NT2/D1 (cell line): ENCODE data around the gene TMEM204.

Experiments
- SUZ12 ChIP-seq: IDR thresholded peaks from 2 replicates; pipeline ENCODE4 v1.6.1; 2011; ENCODE audit not compliant: insufficient read length, insufficient read depth; ENCODE audit errors: extremely low read depth
- YY1 ChIP-seq: IDR thresholded peaks from 2 replicates; pipeline ENCODE4 v1.6.1; 2011; ENCODE audit not compliant: insufficient read length, insufficient read depth

DNA sequence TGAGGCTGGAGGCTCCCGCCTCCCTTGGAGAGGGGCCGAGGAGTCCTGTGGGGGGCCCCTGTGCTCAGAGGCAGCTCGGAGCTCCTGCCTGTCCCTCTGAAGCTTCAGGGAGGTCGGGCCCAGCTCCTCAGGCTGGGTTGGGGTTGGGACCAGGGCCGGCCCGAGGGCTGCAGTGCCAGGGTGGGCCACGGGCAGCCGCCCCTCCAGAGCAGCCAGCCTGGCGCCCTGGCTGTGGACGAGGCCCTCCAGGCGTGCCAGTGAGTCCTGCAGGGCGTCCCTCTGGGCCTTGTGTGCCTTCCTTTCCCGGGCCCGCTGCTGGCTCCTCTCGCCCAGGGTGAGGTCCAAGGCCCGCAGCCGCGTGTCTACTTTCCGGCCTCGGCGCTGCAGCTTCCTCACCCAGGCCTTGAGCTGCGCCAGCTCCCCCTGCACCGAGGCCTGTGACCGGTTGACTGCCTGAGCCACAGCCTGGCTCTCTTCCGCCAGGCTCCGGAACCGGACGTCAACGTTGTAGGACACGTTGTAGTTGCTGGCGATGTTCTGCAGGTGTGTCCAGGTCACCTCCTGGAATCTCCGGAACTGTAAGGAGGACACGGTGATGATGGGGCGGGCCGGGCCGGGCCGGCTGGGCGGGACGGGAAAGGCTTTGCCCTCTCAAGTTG is 45.9 kb upstream of the TMEM204 start:
- TF ChIP-seq SUZ12, result no peak
- no peak for TF ChIP-seq YY1
